Left ventricle myocardium inferior (tissue), 1 donor: ENCODE data around the gene TRPM2. TPM values are rescaled to one million over a fixed set of nuclear protein-coding genes. Genes with fewer than 3 reads are reported as not detected.

Source experiments
- DNase-seq: peaks from one replicate; pipeline ENCODE4 v3.0.0-alpha.2; 2020
- H3K27ac ChIP-seq: fragments of 200-600 bp; replicated peaks from 2 replicates; pipeline ENCODE4 v1.8.0; 2021
- H3K27me3 ChIP-seq: fragments of 200-600 bp; 2 replicates; pipeline ENCODE4 v1.8.0; 2021; ENCODE audit warnings: low read depth
- H3K36me3 ChIP-seq: fragments of 200-600 bp; 2 replicates; pipeline ENCODE4 v1.8.0; 2021
- H3K4me1 ChIP-seq: fragments of 200-600 bp; 2 replicates; pipeline ENCODE4 v1.8.0; 2021
- H3K4me3 ChIP-seq: fragments of 200-600 bp; 2 replicates; pipeline ENCODE4 v1.8.0; 2021; ENCODE audit warnings: mild to moderate bottlenecking, moderate library complexity
- H3K9me3 ChIP-seq: fragments of 200-600 bp; replicated peaks from 2 replicates; pipeline ENCODE4 v1.8.0; 2021
- intact Hi-C: fragments of 100-400 bp; cut with micrococcal nuclease; formaldehyde crosslinking; loops from one replicate; pipeline ENCODE4 v1.11.0; 2022
- total RNA-seq: library from RNA; stranded (reverse); fragmentation: NEBNext Ultra II Directional; extraction: Animal tissue kit (Norgen Biotek cat#: 25700); gene quantifications from one replicate; pipeline ENCODE4 v1.2.1, GENCODE V29; 2021
- TF ChIP-seq, protein P1 (sequence below): fragments of 200-600 bp; IDR thresholded peaks from 2 replicates; pipeline ENCODE4 v1.8.0; 2021; ENCODE audit warnings: antibody characterized with exemption, mild to moderate bottlenecking, borderline replicate concordance
- donor health status: DM: no; HTN: yes; CAD: no; lungs with severe emphysema.

The TRPM2 gene
- total RNA-seq, 1 donor from 2014 or later, result 1.8 TPM

DNA sequence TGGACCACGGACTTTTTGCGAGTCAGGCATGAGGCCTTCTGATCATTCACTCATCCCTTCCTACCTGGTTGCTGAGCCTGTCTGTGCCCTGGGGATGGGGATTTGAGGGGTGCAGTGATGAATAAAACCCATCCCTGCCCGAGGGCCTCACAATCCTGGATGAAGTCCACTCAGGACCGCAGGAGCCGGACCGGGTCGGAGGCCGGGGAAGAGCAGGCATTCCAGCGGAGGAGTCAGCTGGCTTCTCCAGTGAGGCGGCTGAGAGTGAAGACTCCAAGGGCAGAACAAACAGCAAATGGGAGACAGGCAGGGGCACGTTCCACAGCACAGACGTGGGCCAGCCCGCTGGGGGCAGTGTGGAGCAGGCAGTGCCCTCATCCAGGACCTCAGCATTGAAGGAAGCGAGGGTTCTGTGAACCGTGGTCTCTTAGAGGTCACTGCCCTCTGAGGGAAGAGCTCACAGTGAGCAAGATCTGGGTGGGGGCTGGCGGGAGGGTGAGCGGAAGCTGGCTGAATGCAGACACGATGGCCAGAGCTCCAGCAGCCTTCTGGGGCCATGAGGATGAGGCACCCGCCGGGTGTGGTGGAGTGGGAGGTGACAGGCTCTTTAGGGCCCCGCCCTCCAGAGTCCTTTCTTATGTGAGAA, 91.0 kb downstream of the TRPM2 start:
- no peaks in the 10 kb centered on the region for H3K36me3 ChIP-seq
- H3K4me3 ChIP-seq, result no peak overlapping the region
- H3K27me3 ChIP-seq, result peaks cover 32% of the 10 kb centered on the region
- H3K4me1 ChIP-seq, result peaks cover 3% of the 10 kb centered on the region
- TF ChIP-seq, protein P1, sequence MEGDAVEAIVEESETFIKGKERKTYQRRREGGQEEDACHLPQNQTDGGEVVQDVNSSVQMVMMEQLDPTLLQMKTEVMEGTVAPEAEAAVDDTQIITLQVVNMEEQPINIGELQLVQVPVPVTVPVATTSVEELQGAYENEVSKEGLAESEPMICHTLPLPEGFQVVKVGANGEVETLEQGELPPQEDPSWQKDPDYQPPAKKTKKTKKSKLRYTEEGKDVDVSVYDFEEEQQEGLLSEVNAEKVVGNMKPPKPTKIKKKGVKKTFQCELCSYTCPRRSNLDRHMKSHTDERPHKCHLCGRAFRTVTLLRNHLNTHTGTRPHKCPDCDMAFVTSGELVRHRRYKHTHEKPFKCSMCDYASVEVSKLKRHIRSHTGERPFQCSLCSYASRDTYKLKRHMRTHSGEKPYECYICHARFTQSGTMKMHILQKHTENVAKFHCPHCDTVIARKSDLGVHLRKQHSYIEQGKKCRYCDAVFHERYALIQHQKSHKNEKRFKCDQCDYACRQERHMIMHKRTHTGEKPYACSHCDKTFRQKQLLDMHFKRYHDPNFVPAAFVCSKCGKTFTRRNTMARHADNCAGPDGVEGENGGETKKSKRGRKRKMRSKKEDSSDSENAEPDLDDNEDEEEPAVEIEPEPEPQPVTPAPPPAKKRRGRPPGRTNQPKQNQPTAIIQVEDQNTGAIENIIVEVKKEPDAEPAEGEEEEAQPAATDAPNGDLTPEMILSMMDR, result no peak
- peak; percentile 9 for DNase-seq
- intact Hi-C loops, result no loop called here
- no peaks in the 10 kb centered on the region for H3K9me3 ChIP-seq
- no peak overlapping the region for H3K27ac ChIP-seq

DNA sequence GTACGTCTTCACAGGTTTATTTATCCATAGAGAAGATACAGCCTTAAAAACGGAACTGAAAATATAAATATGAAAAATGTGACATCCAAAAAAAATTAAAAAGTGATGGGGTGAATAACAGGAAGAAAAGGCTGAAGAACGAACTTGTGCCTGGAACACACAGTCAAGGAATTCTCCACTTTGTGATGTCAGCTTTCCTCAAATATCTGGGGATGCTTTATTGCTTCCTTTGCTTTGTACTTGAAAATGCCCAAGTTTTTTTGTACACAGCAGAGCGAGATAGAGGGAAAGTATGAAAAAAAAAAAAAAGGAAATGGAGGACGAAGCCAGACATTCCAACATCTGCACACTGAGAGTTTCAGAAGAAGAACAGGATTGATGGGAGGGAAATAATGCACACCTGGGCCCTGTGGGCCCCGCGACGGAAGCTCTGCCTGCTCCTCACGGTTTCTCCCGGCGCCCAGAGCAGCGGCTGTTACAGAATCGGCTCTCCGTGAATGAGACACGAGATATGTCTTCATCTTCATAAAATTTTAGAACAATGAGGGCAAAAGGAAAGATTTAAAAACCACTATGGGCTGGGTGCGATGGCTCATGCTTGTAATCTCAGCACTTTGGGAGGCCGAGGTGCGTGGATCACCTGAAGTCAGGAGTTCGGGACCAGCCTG, 91.9 kb downstream of the TRPM2 start:
- no peaks in the 10 kb centered on the region for H3K36me3 ChIP-seq
- DNase-seq, result peak; percentile 1
- intact Hi-C loops, result no loop called here
- no peaks in the 10 kb centered on the region for H3K9me3 ChIP-seq
- H3K4me3 ChIP-seq, result no peak overlapping the region
- H3K4me1 ChIP-seq, result no peaks in the 10 kb centered on the region
- TF ChIP-seq, protein P1, result no peak
- no peak overlapping the region for H3K27ac ChIP-seq
- peaks cover 41% of the 10 kb centered on the region for H3K27me3 ChIP-seq

DNA sequence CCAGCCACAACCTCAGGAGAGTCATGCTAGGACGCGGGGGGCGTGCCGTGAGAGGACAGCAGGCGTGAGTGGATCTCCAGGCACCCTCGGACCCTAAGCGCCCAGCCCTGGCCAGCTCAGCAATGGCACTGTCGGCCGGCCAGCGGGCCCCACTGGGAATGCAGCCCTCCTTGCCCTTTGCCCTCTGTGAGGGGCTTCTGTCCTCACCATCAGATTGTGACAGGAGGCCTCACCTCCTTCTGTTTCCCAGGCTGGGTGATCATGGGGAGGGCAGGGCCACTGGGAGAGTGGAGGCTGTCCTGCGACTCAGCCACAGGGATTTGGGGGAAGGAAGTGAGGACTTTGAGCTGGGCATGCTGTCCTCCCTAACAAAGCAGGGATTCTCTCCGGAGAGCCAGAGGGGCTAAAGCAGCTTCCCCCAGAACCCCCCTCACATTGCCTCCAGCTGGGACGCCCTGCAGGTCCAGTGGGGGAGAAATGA, 95.3 kb downstream of the TRPM2 start:
- TF ChIP-seq, protein P1, result no peak
- DNase-seq, result no peak
- Histone ChIP-seq H3K4me3 (no peak overlapping the region), H3K9me3 (peaks cover 11% of the 10 kb centered on the region), H3K36me3 (no peaks in the 10 kb centered on the region), H3K4me1 (no peaks in the 10 kb centered on the region), H3K27me3 (peaks cover 45% of the 10 kb centered on the region), H3K27ac (no peak overlapping the region)
- intact Hi-C loops, result no loop called here

DNA sequence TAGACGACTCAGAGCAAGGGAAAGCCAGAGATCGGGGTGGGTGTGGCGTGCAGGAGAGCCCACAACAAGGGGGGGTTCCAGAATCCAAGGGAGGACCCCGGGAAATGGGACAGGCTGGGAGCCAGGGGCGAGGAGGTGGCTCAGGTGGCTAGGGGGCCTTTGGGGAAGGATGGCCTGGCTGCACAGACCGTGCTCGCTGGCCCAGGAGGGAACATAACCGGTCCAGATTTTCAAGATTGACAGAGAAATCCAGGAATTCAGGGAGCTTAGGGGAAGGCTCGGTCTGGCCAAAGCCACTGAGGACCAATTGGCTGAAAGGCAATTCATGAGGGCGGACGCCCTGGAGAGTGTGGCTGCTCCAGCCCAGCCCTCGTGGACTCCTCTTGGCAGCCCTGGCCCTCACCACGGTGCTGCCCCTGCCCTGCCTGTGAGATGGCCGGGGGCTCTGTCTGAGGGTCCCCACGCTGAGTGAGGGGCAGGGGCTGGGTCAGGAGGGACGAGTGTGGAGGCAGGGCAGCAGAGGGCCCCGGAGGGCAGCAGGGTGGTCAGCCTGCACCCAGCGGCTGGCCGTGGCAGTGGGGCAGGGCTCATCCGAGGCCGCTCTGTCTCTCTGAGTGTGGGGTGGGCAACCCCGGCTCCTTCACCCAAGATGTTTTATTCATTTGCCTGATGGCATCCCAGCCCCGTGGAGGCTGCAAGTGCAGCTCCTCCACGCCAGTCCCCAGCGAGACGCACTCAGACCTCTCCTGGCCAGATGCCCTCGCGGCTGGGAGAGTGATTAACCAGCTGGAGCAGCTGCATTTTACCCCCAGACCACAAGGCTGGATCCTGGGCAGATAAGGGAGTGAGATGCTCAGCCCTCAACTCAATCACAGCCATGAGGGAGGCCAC, 96.3 kb downstream of the TRPM2 start:
- DNase-seq, result no peak
- Histone ChIP-seq H3K4me3 (no peak overlapping the region), H3K4me1 (no peaks in the 10 kb centered on the region)

DNA sequence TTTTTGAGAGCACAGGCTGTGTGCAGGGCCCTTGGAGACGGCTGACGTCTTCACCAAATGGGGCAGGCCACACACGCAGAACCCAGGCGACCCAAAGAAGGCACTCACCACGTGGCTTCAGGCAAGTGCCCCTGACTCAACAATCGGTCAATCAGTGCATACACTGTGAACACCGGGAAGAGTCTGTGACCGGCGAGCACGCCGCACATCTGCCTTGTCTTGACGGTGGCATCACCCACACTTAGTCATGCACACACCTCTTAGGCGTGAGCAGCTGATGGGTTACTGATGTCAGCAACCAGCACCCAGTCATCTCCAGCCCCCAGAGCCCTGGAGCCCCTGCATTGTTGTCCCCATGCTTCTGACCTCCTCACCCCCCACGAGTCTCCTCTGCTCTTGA, 97.0 kb downstream of the TRPM2 start:
- peaks cover 20% of the 10 kb centered on the region for H3K9me3 ChIP-seq
- H3K27ac ChIP-seq, result no peak overlapping the region
- intact Hi-C loops, result no loop called here
- H3K27me3 ChIP-seq, result peaks cover 41% of the 10 kb centered on the region
- peaks cover under 1% of the 10 kb centered on the region for H3K4me1 ChIP-seq
- no peak for DNase-seq
- H3K36me3 ChIP-seq, result no peaks in the 10 kb centered on the region
- H3K4me3 ChIP-seq, result no peak overlapping the region
- TF ChIP-seq, protein P1, result no peak

More for the DNA sequence above, 96.3 kb downstream of the TRPM2 start:
- TF ChIP-seq, protein P1, result no peak
- no peak overlapping the region for H3K27ac ChIP-seq
- intact Hi-C loops, result no loop called here
- H3K9me3 ChIP-seq, result peaks cover 20% of the 10 kb centered on the region
- H3K27me3 ChIP-seq, result peaks cover 42% of the 10 kb centered on the region
- H3K36me3 ChIP-seq, result no peaks in the 10 kb centered on the region
